C4-2B (cell line): ENCODE measurements around the gene CCDC158.

ENCODE experiments used
- CTCF ChIP-seq: fragments of 450-650 bp; conservative IDR thresholded peaks from 2 replicates; pipeline ENCODE4 v1.5.1; 2017; ENCODE audit warnings: mild to moderate bottlenecking
- ZFX ChIP-seq: fragments of 450-650 bp; IDR thresholded peaks from 2 replicates; pipeline ENCODE4 v1.6.1; 2017

- no peak for TF ChIP-seq ZFX
- TF ChIP-seq CTCF = no peak
These were observed 148.9 kb downstream of the CCDC158 start for GRCh38 chr4:76272073-76272472.
